ENCODE results near the gene RETN. TPM values are rescaled to one million over a fixed set of nuclear protein-coding genes. Genes with fewer than 3 reads are reported as not detected.

The RETN gene
- polyA plus RNA-seq, 2 of the 4 experiments (the other 2 are of a cell fraction), result not detected

GRCh38 chr19:7701654-7702457 lies 33.0 kb downstream of the RETN start, which contains the start of gene FCER2:
Gene FCER2 (minus strand): TSS chr19:7702131. CDS start chr19:7699760, 2,371 bp downstream.
- Histone ChIP-seq H3K9me3 (no peaks in the 10 kb centered on the region), H3K4me1 (no peaks in the 10 kb centered on the region), H3K4me2 (no peak within 1 kb of the TSS), H3K27ac (no peak within 1 kb of the TSS), H3K4me3 (no peak within 1 kb of the TSS)
- ATAC-seq, result no peak
- ChIA-PET CTCF (no interaction called here), POLR2A (no interaction called here)
- TF ChIP-seq ZFP36 (IDR thresholded peaks at IDR 0.05; ENCODE audit: borderline replicate concordance, partially characterized antibody) (peak; percentile 27), HOXA7 (CRISPR knock-in tag; IDR thresholded peaks at IDR 0.05) (no peak)
- 34% methylated on average over 17 of the region's 20 CpGs for WGBS (ENCODE audit: missing lambda C conversion rate)
- DNase-seq (ENCODE audit: low read depth in 1 of 2, low spot score in 1 of 2), result no peak
- FAIRE-seq, result no peak

GRCh38 chr19:7703332-7703731 lies 34.5 kb downstream of the RETN start:
- no peak for FAIRE-seq
- TF ChIP-seq MAZ (IDR thresholded peaks at IDR 0.05; ENCODE audit: borderline replicate concordance, low read depth, low read length) (no peak), E2F6 (IDR thresholded peaks at IDR 0.05; ENCODE audit: borderline replicate concordance, low read depth) (no peak), REST (IDR thresholded peaks at IDR 0.05) (no peak), KDM5A (IDR thresholded peaks at IDR 0.05) (no peak), NR3C1 (IDR thresholded peaks at IDR 0.05) (no peak), ZFP36 (IDR thresholded peaks at IDR 0.05; ENCODE audit: borderline replicate concordance, partially characterized antibody) (no peak), FOSL2 (IDR thresholded peaks at IDR 0.05) (no peak), FOSL2 (CRISPR knock-in tag; IDR thresholded peaks at IDR 0.05) (no peak), CTCF (IDR thresholded peaks at IDR 0.05) (no peak), TFCP2L1 (CRISPR knock-in tag; IDR thresholded peaks at IDR 0.05) (no peak), RARB (CRISPR knock-in tag; IDR thresholded peaks at IDR 0.05) (no peak), PHF8 (IDR thresholded peaks at IDR 0.05; ENCODE audit: borderline replicate concordance, low read depth) (no peak), ATOH8 (CRISPR knock-in tag; IDR thresholded peaks at IDR 0.05; ENCODE audit: low read depth) (no peak), GATA3 (IDR thresholded peaks at IDR 0.05; ENCODE audit: borderline replicate concordance) (no peak), TP53 (CRISPR knock-in tag; IDR thresholded peaks at IDR 0.05) (no peak), RNF2 (IDR thresholded peaks at IDR 0.05; ENCODE audit: borderline replicate concordance, low read depth) (no peak), PBX3 (IDR thresholded peaks at IDR 0.05) (no peak), JUNB (IDR thresholded peaks at IDR 0.05) (no peak), ZC3H11A (IDR thresholded peaks at IDR 0.05) (no peak)
- Histone ChIP-seq H3K9me3 (no peaks in the 10 kb centered on the region), H3K4me1 (no peaks in the 10 kb centered on the region), H3K27ac (no peak overlapping the region), H3K4me3 (no peak overlapping the region), H3K4me2 (no peak overlapping the region)
- POLR2A ChIA-PET, result interaction anchor here (0.6 kb wide), 1 partner anchor 566 kb away, joined by 3 read pairs; no protein-coding TSS in a partner anchor
- peak in 1 of 2 experiments; percentile 27 for DNase-seq (ENCODE audit: low read depth in 1 of 2, low spot score in 1 of 2)
- CTCF ChIA-PET, result interaction anchor here (1.2 kb wide), 1 partner anchor 135 kb away, joined by 3 read pairs; no protein-coding TSS in a partner anchor
- 68% methylated on average over 8 of the region's 8 CpGs for WGBS (ENCODE audit: missing lambda C conversion rate)
- ATAC-seq, result 0 out of 6 replicates have a peak, but pooled peaks of 1 of the 2 experiments have one; percentile 24
